ENCODE data around the gene INHBE.

DNA sequence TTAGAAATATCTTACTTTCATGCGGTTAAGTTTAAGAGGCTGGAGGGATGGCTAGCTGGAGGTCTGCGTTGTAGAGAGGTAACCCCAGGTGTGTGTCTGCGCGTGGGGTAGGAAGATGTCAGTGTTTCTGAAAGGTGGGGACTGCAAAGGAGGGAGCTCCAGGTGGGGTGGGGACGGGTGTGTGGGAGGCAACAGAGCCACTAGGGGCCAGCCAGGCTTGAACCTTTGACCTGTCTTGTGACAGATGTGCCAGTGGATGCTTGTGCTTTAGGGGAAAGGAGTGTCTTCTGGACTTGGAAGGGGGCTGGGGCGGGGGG lies 5.3 kb downstream of the INHBE start:
- TF ChIP-seq, protein P1, sequence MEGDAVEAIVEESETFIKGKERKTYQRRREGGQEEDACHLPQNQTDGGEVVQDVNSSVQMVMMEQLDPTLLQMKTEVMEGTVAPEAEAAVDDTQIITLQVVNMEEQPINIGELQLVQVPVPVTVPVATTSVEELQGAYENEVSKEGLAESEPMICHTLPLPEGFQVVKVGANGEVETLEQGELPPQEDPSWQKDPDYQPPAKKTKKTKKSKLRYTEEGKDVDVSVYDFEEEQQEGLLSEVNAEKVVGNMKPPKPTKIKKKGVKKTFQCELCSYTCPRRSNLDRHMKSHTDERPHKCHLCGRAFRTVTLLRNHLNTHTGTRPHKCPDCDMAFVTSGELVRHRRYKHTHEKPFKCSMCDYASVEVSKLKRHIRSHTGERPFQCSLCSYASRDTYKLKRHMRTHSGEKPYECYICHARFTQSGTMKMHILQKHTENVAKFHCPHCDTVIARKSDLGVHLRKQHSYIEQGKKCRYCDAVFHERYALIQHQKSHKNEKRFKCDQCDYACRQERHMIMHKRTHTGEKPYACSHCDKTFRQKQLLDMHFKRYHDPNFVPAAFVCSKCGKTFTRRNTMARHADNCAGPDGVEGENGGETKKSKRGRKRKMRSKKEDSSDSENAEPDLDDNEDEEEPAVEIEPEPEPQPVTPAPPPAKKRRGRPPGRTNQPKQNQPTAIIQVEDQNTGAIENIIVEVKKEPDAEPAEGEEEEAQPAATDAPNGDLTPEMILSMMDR (IDR thresholded peaks at IDR 0.05): no peak
- no peak for TF ChIP-seq POLR2A (IDR thresholded peaks at IDR 0.05; ENCODE audit: low read depth)
- no peak for TF ChIP-seq POLR2AphosphoS5 (IDR thresholded peaks at IDR 0.05)

All from esophagus muscularis mucosa (tissue), 3 donors.